Fibroblast of lung (primary cell): Measurements from ENCODE around the gene TSEN54.

Source experiments
- CTCF ChIP-seq, 2 donors: IDR thresholded peaks in 1 of 2; conservative IDR thresholded peaks in 1 of 2; 1 replicate in 1 of 2; 2 replicates in 1 of 2; pipeline ENCODE4 v1.5.1; 2011 to 2012; ENCODE audit warnings: low read length in 2 of 2, control low read depth in 1 of 2, inconsistent platforms in 1 of 2, low read depth in 1 of 2, mild to moderate bottlenecking in 1 of 2
- EZH2 ChIP-seq: IDR thresholded peaks from 2 replicates; pipeline ENCODE4 v1.5.1; 2012; ENCODE audit warnings: low read length, control low read depth, mild to moderate bottlenecking; ENCODE audit errors: missing control alignments

GRCh38 chr17:75564195-75564594 lies 47.9 kb downstream of the TSEN54 start:
- TF ChIP-seq CTCF (conservative IDR thresholded peaks at IDR 0.05 in 1 of 2, IDR thresholded peaks at IDR 0.05 in 1 of 2; ENCODE audit: low read depth in 1 of 2, low read length in 2 of 2) (no peak), EZH2 (no peak)
